CD4-positive, alpha-beta T cell (primary cell): ENCODE results near the gene PRPF19. TPM values are rescaled to one million over a fixed set of nuclear protein-coding genes. Genes with fewer than 3 reads are reported as not detected.

Experiments used
- ATAC-seq: fragments of 200-7000 bp; cut with Tn5 transposase; one replicate; pipeline ENCODE4 v1.10.0; 2022; ENCODE audit warnings: mild to moderate bottlenecking; ENCODE audit not compliant: poor library complexity
- CTCF ChIA-PET: fragments of 350-600 bp; sonication (Branson Sonifier 250); formaldehyde crosslinking; loops from one replicate; lab custom pipeline; 2021; ENCODE audit warnings: antibody characterized with exemption, inconsistent platforms; lab: Charles Lee
- POLR2A ChIA-PET: fragments of 350-600 bp; sonication (Branson Sonifier 250); formaldehyde crosslinking; loops from one replicate; lab custom pipeline; 2021; ENCODE audit warnings: antibody characterized with exemption, inconsistent platforms; lab: Charles Lee
- DNase-seq, 14 experiments: peaks; one replicate each; pipeline ENCODE4 v3.0.0-alpha.2; 2013 to 2020; ENCODE audit warnings: mixed read lengths in 2 of 14
- H3K27ac ChIP-seq, 2 donors: one replicate each; pipeline versions ENCODE4 v1.5.1 to v1.7.0; 2013; ENCODE audit warnings: low read length in 2 of 2, low read depth in 1 of 2, mild to moderate bottlenecking in 1 of 2
- H3K27me3 ChIP-seq, 2 experiments: 1 replicate in 1 of 2; 2 replicates in 1 of 2; pipeline versions ENCODE4 v1.6.1 to v1.7.0; 2013; ENCODE audit warnings: low read length in 2 of 2, control low read depth in 1 of 2, mild to moderate bottlenecking in 1 of 2, moderate library complexity in 1 of 2; ENCODE audit not compliant: insufficient read depth in 2 of 2, control insufficient read depth in 1 of 2
- H3K36me3 ChIP-seq: one replicate; pipeline ENCODE4 v1.6.1; 2013; ENCODE audit warnings: low read length, control low read depth; ENCODE audit not compliant: insufficient read depth
- H3K4me1 ChIP-seq: one replicate; pipeline ENCODE4 v1.6.1; 2013; ENCODE audit warnings: low read length, control low read depth; ENCODE audit not compliant: insufficient read depth
- H3K4me3 ChIP-seq: one replicate; pipeline ENCODE4 v1.5.1; 2013; ENCODE audit warnings: mild to moderate bottlenecking, low read length, moderate library complexity
- H3K9me3 ChIP-seq, 2 experiments: 1 replicate in 1 of 2; 2 replicates in 1 of 2; pipeline versions ENCODE4 v1.6.1 to v1.7.0; 2013; ENCODE audit warnings: low read length in 2 of 2, mild to moderate bottlenecking in 2 of 2, control low read depth in 1 of 2, moderate library complexity in 1 of 2; ENCODE audit not compliant: control insufficient read depth in 1 of 2, insufficient read depth in 1 of 2
- H3K27ac Mint-ChIP-seq: one replicate; pipeline ENCODE4 v1.8.0; 2020; ENCODE audit warnings: mixed read lengths
- H3K27me3 Mint-ChIP-seq: one replicate; pipeline ENCODE4 v1.8.0; 2021; ENCODE audit warnings: mixed read lengths
- H3K36me3 Mint-ChIP-seq: one replicate; pipeline ENCODE4 v1.8.0; 2021; ENCODE audit warnings: low read depth, mixed read lengths
- H3K4me1 Mint-ChIP-seq: one replicate; pipeline ENCODE4 v1.8.0; 2021; ENCODE audit warnings: low read depth, mixed read lengths
- H3K4me3 Mint-ChIP-seq: one replicate; pipeline ENCODE4 v1.8.0; 2020; ENCODE audit warnings: mild to moderate bottlenecking, mixed read lengths
- H3K9me3 Mint-ChIP-seq: one replicate; pipeline ENCODE4 v1.8.0; 2020; ENCODE audit warnings: mixed read lengths
- CTCF ChIP-seq: fragments of 200-600 bp; IDR thresholded peaks from one replicate; pipeline ENCODE4 v1.8.0; 2022; ENCODE audit warnings: antibody characterized with exemption, mild to moderate bottlenecking
- intact Hi-C, 2 experiments: fragments of 100-400 bp; cut with DNase I in 1 of 2; cut with micrococcal nuclease in 1 of 2; formaldehyde crosslinking; loops; one replicate each; pipeline versions ENCODE4 v1.15.1 to v1.9.0; 2023 to 2025; cut with DNase I, micrococcal nuclease
- total RNA-seq, 174 experiments: library from RNA in 2 of 174; stranded (reverse) in 2 of 174; gene quantifications; one replicate each; pipeline ENCODE4 v1.2.3 and lab custom pipeline; 2021 to 2026

The PRPF19 gene
- total RNA-seq, 2 experiments from 2014 or later = 63.2 to 67.3 TPM

GRCh38 chr11:60916669-60917206, 10.4 kb upstream of the PRPF19 start:
- peaks cover 51% of the 10 kb centered on the region for H3K36me3 Mint-ChIP-seq
- H3K4me3 Mint-ChIP-seq = peak overlapping the region; percentile 67

GRCh38 chr11:60915248-60915914, 9.0 kb upstream of the PRPF19 start:
- Histone ChIP-seq H3K27me3 (no peaks in the 10 kb centered on the region), H3K36me3 (peaks cover 20% of the 10 kb centered on the region), H3K4me3 (peak overlapping the region; percentile 95), H3K4me1 (peaks cover 67% of the 10 kb centered on the region), H3K9me3 (no peaks in the 10 kb centered on the region), H3K27ac (peak overlapping the region in 1 of 2 donors; percentile 98)
- Mint-ChIP-seq H3K4me3 (peak overlapping the region; percentile 96), H3K36me3 (peaks cover 38% of the 10 kb centered on the region), H3K9me3 (no peaks in the 10 kb centered on the region), H3K27me3 (peaks cover 2% of the 10 kb centered on the region), H3K27ac (peak overlapping the region; percentile 92), H3K4me1 (peaks cover 65% of the 10 kb centered on the region)
- intact Hi-C loops = loop anchor here (1.0 to 5.0 kb wide), 2 partner anchors 37 to 214 kb away; partner anchors contain the start of gene SLC15A3 (in 1 of the 2)
- ChIA-PET CTCF (interaction anchor here (0.9 to 3.6 kb wide), 16 partner anchors 9 to 246 kb away, joined by 3 to 30 read pairs (median 5); partner anchors contain the start of genes CD6, PRPF19, SLC15A3 and TMEM132A), POLR2A (interaction anchor here (0.7 to 4.7 kb wide), 13 partner anchors 8 to 246 kb away, joined by 3 to 43 read pairs (median 3); partner anchors contain the start of genes CCDC86, PRPF19, TMEM132A and VPS37C)
- DNase-seq = peak; percentile 42 to 87 (median 66)
- TF ChIP-seq CTCF = no peak
- peak; percentile 25 for ATAC-seq

More at GRCh38 chr11:60916669-60917206, 10.4 kb upstream of the PRPF19 start:
- intact Hi-C loops = loop anchor here in 1 of 2 experiments (5.0 kb wide), 1 partner anchor 36 kb away; the partner anchor contains the start of gene SLC15A3
- DNase-seq = no peak
- Histone ChIP-seq H3K4me1 (peaks cover 58% of the 10 kb centered on the region), H3K9me3 (no peaks in the 10 kb centered on the region), H3K27me3 (peaks cover 0 to 6% of the 10 kb centered on the region in 2 experiments), H3K36me3 (peaks cover 34% of the 10 kb centered on the region), H3K27ac (no peak overlapping the region), H3K4me3 (no peak overlapping the region)
- no peak for ATAC-seq
- TF ChIP-seq CTCF = no peak
- H3K9me3 Mint-ChIP-seq = no peaks in the 10 kb centered on the region
- no peak overlapping the region for H3K27ac Mint-ChIP-seq
- CTCF ChIA-PET = interaction anchor here (2.5 to 3.6 kb wide), 2 partner anchors 11 to 18 kb away, joined by 25 to 30 read pairs; partner anchors contain the start of gene PRPF19
- POLR2A ChIA-PET = interaction anchor here (0.9 to 4.7 kb wide), 4 partner anchors 8 to 125 kb away, joined by 3 to 43 read pairs (median 3); partner anchors contain the start of gene PRPF19
- peaks cover 7% of the 10 kb centered on the region for H3K27me3 Mint-ChIP-seq
- peaks cover 56% of the 10 kb centered on the region for H3K4me1 Mint-ChIP-seq

GRCh38 chr11:60914633-60915247, 8.4 kb upstream of the PRPF19 start:
- Mint-ChIP-seq H3K36me3 (peaks cover 31% of the 10 kb centered on the region), H3K4me1 (peaks cover 65% of the 10 kb centered on the region)

More at GRCh38 chr11:60914633-60915247, 8.4 kb upstream of the PRPF19 start:
- Mint-ChIP-seq H3K27ac (peak overlapping the region; percentile 92), H3K27me3 (no peaks in the 10 kb centered on the region), H3K4me3 (peak overlapping the region; percentile 96), H3K9me3 (no peaks in the 10 kb centered on the region)
- Histone ChIP-seq H3K27ac (peak overlapping the region; percentile 97 to 98), H3K27me3 (no peaks in the 10 kb centered on the region), H3K4me3 (peak overlapping the region; percentile 95), H3K4me1 (peaks cover 70% of the 10 kb centered on the region), H3K36me3 (peaks cover 14% of the 10 kb centered on the region), H3K9me3 (no peaks in the 10 kb centered on the region)
- intact Hi-C loops = loop anchor here (1.0 to 5.0 kb wide), 4 partner anchors 8 to 418 kb away; partner anchors contain the start of genes PRPF19 (in 2 of the 2), DDB1 (in 1 of the 2), SLC15A3 (in 1 of the 2) and TKFC (in 1 of the 2)
- ATAC-seq (peak; percentile 12), DNase-seq (peak in 7 of 14 experiments; percentile 11 to 67 (median 35))
- ChIA-PET CTCF (interaction anchor here (1.2 to 3.6 kb wide), 15 partner anchors 9 to 246 kb away, joined by 3 to 30 read pairs (median 5); partner anchors contain the start of genes CD6, PRPF19, SLC15A3 and TMEM132A), POLR2A (interaction anchor here (0.9 to 4.7 kb wide), 15 partner anchors 9 to 515 kb away, joined by 3 to 43 read pairs (median 4); partner anchors contain the start of genes CCDC86, CPSF7, CYB561A3 and PRPF19)
- no peak for TF ChIP-seq CTCF
